ENCODE data around the gene PRM1. TPM values are rescaled to one million over a fixed set of nuclear protein-coding genes. Genes with fewer than 3 reads are reported as not detected.

PRM1 gene
- total and polyA plus RNA-seq, 2 of the 8 experiments (the other 6 are each of a cell fraction or from before 2014, with no cell fraction given): 0.54 to 0.82 TPM

- Histone ChIP-seq H3K4me1 (replicated peaks in 1 of 4; ENCODE audit: control insufficient read depth in 3 of 4, insufficient read depth in 4 of 4, low read length in 3 of 4) (peaks cover 22 to 37% (median 25%) of the 10 kb centered on the region in 4 experiments), H2AFZ (ENCODE audit: low read length) (no peak overlapping the region), H3K27ac (ENCODE audit: low read depth, low read length) (no peak overlapping the region), H3K36me3 (ENCODE audit: control insufficient read depth in 2 of 4, insufficient read depth in 4 of 4, low read length in 3 of 4) (no peaks in the 10 kb centered on the region), H3K4me2 (ENCODE audit: insufficient read depth in 1 of 2, low read depth in 2 of 2, low read length in 2 of 2) (no peak overlapping the region; a peak in 1 of 4 replicates), H3K79me1 (ENCODE audit: low read depth, low read length) (no peaks in the 10 kb centered on the region), H3K4ac (replicated peaks; ENCODE audit: insufficient read length, low read depth, low read length) (peak overlapping the region; percentile 97), H3K18ac (ENCODE audit: extremely low read depth, low read length) (peak overlapping the region; percentile 92), H2BK15ac (ENCODE audit: low read length) (0 out of 2 replicates have a peak overlapping the region, but pooled peaks have one; percentile 66), H4K5ac (ENCODE audit: insufficient read length, low read depth, low read length) (peak overlapping the region; percentile 39), H3K79me2 (ENCODE audit: control insufficient read depth in 1 of 2, insufficient read depth in 2 of 2, low read length in 2 of 2) (no peaks in the 10 kb centered on the region), H2BK20ac (ENCODE audit: low read length) (peak overlapping the region; percentile 95; the same call in 1 of the 2 replicates), H3K23ac (ENCODE audit: insufficient read length) (no peak overlapping the region), H3K27me3 (replicated peaks in 1 of 4; ENCODE audit: control insufficient read depth in 3 of 4, extremely low read depth in 1 of 4, insufficient read depth in 3 of 4, low read length in 3 of 4) (no peaks in the 10 kb centered on the region), H2BK5ac (ENCODE audit: low read depth, low read length) (peak overlapping the region; percentile 100), H3K9me3 (ENCODE audit: insufficient read depth in 2 of 2, low read depth in 1 of 2, low read length in 1 of 2) (no peaks in the 10 kb centered on the region), H2BK120ac (replicated peaks; ENCODE audit: low read depth, low read length) (peak overlapping the region; percentile 91), H2BK12ac (ENCODE audit: low read depth, low read length) (peak overlapping the region; percentile 91), H3K4me3 (ENCODE audit: extremely low read depth in 1 of 4, insufficient read depth in 2 of 4, low read depth in 3 of 4, low read length in 4 of 4) (no peak overlapping the region), H2AK5ac (ENCODE audit: low read depth, low read length) (peak overlapping the region; percentile 97), H3K14ac (ENCODE audit: insufficient read length) (no peak overlapping the region), H3K56ac (replicated peaks; ENCODE audit: insufficient read length, low read depth, low read length) (no peak overlapping the region), H4K8ac (ENCODE audit: extremely low read depth, insufficient read depth, low read length) (0 out of 2 replicates have a peak overlapping the region, but pooled peaks have one; percentile 20), H4K20me1 (replicated peaks in 1 of 2; ENCODE audit: control insufficient read depth in 1 of 2, insufficient read depth in 2 of 2, low read length in 2 of 2) (no peaks in the 10 kb centered on the region), H4K91ac (replicated peaks; ENCODE audit: insufficient read length, low read length) (peak overlapping the region; percentile 83), H3K9ac (replicated peaks in 1 of 4; ENCODE audit: extremely low read depth in 1 of 4, low read depth in 3 of 4, low read length in 3 of 4) (no peak overlapping the region), H3K23me2 (ENCODE audit: low read depth, low read length) (peaks cover 3% of the 10 kb centered on the region; the same call in 1 of the 2 replicates)
- 82% methylated on average over 8 of the region's 8 CpGs; no CpG with 5 or more reads in 1 of the 2 experiments for WGBS, 2 experiments (ENCODE audit: extremely low coverage in 1 of 2, insufficient coverage in 1 of 2, insufficient read length in 1 of 2, insufficient replicate concordance in 2 of 2, low coverage in 1 of 2, low lambda C conversion rate in 2 of 2, missing lambda C conversion rate in 1 of 2)
- ChIA-PET CTCF (ENCODE audit: partially characterized antibody) (interaction anchor here (0.7 to 3.2 kb wide), 5 partner anchors 39 to 402 kb away, joined by 3 to 12 read pairs (median 6); no protein-coding TSS in a partner anchor), POLR2A (ENCODE audit: partially characterized antibody) (interaction anchor here (0.9 to 5.1 kb wide), 10 partner anchors 11 to 76 kb away, joined by 3 to 29 read pairs (median 9); partner anchors contain the start of gene SOCS1)
- DNase-seq (ENCODE audit: low read depth in 1 of 2, low spot score in 2 of 2) (no peak), FAIRE-seq (no peak)
- TF ChIP-seq TEAD4 (IDR thresholded peaks at IDR 0.05; ENCODE audit: low read depth, low read length) (no peak), BCL11A (IDR thresholded peaks at IDR 0.05; ENCODE audit: low read depth in 2 of 2, low read length in 2 of 2) (no peak), ATF2 (IDR thresholded peaks at IDR 0.05; ENCODE audit: low read length) (no peak)
Measured at GRCh38 chr16:11314309-11314894, 33.3 kb upstream of the PRM1 start.

All from H1 (cell line).